ENCODE data around the gene PAPLN. TPM values are rescaled to one million over a fixed set of nuclear protein-coding genes. Genes with fewer than 3 reads are reported as not detected.

Gene PAPLN
- total and polyA plus RNA-seq, 2 of the 8 experiments (the other 6 are each of a cell fraction or from before 2014, with no cell fraction given): 14.8 to 25.6 TPM

GRCh38 chr14:73258076-73258475, 20.8 kb downstream of the PAPLN start (continued):
- TF ChIP-seq, protein P1, sequence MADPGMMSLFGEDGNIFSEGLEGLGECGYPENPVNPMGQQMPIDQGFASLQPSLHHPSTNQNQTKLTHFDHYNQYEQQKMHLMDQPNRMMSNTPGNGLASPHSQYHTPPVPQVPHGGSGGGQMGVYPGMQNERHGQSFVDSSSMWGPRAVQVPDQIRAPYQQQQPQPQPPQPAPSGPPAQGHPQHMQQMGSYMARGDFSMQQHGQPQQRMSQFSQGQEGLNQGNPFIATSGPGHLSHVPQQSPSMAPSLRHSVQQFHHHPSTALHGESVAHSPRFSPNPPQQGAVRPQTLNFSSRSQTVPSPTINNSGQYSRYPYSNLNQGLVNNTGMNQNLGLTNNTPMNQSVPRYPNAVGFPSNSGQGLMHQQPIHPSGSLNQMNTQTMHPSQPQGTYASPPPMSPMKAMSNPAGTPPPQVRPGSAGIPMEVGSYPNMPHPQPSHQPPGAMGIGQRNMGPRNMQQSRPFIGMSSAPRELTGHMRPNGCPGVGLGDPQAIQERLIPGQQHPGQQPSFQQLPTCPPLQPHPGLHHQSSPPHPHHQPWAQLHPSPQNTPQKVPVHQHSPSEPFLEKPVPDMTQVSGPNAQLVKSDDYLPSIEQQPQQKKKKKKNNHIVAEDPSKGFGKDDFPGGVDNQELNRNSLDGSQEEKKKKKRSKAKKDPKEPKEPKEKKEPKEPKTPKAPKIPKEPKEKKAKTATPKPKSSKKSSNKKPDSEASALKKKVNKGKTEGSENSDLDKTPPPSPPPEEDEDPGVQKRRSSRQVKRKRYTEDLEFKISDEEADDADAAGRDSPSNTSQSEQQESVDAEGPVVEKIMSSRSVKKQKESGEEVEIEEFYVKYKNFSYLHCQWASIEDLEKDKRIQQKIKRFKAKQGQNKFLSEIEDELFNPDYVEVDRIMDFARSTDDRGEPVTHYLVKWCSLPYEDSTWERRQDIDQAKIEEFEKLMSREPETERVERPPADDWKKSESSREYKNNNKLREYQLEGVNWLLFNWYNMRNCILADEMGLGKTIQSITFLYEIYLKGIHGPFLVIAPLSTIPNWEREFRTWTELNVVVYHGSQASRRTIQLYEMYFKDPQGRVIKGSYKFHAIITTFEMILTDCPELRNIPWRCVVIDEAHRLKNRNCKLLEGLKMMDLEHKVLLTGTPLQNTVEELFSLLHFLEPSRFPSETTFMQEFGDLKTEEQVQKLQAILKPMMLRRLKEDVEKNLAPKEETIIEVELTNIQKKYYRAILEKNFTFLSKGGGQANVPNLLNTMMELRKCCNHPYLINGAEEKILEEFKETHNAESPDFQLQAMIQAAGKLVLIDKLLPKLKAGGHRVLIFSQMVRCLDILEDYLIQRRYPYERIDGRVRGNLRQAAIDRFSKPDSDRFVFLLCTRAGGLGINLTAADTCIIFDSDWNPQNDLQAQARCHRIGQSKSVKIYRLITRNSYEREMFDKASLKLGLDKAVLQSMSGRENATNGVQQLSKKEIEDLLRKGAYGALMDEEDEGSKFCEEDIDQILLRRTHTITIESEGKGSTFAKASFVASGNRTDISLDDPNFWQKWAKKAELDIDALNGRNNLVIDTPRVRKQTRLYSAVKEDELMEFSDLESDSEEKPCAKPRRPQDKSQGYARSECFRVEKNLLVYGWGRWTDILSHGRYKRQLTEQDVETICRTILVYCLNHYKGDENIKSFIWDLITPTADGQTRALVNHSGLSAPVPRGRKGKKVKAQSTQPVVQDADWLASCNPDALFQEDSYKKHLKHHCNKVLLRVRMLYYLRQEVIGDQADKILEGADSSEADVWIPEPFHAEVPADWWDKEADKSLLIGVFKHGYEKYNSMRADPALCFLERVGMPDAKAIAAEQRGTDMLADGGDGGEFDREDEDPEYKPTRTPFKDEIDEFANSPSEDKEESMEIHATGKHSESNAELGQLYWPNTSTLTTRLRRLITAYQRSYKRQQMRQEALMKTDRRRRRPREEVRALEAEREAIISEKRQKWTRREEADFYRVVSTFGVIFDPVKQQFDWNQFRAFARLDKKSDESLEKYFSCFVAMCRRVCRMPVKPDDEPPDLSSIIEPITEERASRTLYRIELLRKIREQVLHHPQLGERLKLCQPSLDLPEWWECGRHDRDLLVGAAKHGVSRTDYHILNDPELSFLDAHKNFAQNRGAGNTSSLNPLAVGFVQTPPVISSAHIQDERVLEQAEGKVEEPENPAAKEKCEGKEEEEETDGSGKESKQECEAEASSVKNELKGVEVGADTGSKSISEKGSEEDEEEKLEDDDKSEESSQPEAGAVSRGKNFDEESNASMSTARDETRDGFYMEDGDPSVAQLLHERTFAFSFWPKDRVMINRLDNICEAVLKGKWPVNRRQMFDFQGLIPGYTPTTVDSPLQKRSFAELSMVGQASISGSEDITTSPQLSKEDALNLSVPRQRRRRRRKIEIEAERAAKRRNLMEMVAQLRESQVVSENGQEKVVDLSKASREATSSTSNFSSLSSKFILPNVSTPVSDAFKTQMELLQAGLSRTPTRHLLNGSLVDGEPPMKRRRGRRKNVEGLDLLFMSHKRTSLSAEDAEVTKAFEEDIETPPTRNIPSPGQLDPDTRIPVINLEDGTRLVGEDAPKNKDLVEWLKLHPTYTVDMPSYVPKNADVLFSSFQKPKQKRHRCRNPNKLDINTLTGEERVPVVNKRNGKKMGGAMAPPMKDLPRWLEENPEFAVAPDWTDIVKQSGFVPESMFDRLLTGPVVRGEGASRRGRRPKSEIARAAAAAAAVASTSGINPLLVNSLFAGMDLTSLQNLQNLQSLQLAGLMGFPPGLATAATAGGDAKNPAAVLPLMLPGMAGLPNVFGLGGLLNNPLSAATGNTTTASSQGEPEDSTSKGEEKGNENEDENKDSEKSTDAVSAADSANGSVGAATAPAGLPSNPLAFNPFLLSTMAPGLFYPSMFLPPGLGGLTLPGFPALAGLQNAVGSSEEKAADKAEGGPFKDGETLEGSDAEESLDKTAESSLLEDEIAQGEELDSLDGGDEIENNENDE (IDR thresholded peaks at IDR 0.05; ENCODE audit: insufficient replicate concordance, low read length): no peak
- TF ChIP-seq EZH2 (IDR thresholded peaks at IDR 0.05; ENCODE audit: low read depth, low read length, severe bottlenecking) (no peak), CEBPB (IDR thresholded peaks at IDR 0.05; ENCODE audit: low read depth, low read length) (no peak)

Data from H1 (cell line).